Activated CD4-positive, alpha-beta T cell treated with anti-CD3 and anti-CD28 coated beads for 1 hour (primary cell): ENCODE measurements around the gene DENND2A.
"Not testable (repeated sequence)": the region's sequence is repeated elsewhere in the genome, so short reads cannot be mapped to it uniquely, and the experiment has no call there.

Experiments
- DNase-seq: peaks from one replicate; pipeline ENCODE4 v3.0.0-alpha.2; 2020

The DENND2A gene

DNA sequence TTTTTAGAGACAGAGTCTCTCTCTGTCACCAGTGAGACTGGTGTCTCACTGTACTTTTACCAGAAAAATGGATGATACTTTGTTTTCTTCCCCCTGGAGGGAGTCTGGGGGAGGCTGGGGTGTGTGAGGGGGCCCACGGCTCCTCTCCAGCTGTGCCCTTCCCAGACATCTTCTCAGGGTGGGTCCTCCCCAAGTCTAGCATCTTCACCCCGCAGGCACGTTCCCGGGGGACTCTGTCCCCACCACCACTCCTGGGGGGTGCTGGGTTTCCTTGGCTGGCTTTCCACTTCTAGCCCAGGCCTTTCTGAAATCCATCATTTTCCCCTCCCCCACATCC lies 99.5 kb downstream of the DENND2A start:
- no peak for DNase-seq

GRCh38 chr7:140540136-140540777 lies 100.4 kb downstream of the DENND2A start:
- no peak for DNase-seq

DNA sequence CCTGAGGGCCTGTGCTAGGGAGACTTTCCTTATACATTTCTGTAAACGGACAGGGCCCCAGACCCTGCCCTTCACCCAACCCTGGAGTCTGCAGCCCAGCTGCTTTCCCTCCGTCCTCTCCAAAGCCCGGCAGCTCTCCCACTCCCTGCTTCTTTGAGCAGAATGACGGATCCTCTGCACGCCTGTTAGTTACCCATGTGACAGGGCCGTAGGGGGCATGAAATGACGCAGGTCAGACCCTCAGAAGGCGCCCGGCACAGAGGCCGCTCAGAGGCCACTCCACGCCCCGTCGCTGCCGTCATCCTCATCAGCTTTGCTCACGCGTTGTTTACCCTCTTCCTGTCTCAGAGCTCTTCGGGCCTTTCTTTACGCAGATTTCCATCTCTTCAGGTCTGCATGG lies 101.2 kb downstream of the DENND2A start:
- DNase-seq = no peak

DNA sequence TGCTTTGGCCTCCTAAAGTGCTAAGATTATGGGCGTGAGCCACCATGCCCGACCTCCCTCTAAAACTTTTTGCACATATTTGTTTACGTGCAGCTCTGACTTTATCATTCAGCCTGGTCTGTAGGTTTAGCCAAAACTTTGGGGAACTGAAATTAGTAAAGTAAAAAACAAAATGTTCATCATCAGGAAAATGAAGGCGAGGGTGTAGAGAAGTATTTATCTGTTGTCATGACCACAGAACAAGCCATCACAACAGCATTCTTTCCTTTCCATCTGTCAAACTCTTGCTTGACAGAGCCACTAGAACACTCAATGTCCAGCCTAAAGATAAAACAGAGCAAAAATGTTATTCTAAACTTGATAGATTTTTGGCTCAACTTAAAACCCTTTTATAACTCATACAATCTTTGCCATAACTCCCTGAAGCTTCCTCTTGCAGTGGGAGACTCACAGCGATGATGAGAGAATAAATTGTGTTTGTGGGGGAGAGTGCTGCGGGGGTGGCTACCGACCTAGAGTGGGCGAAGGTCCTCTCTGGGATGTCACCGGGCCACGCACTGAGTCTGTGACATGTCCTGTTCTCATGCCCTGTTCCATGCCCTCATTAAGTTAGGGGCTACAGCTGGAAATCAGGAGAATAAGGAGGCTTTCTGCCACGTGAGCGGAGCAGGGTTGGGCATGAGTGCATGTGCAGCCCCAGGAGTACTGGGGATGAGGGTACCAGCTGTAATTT lies 102.7 kb downstream of the DENND2A start:
- no peak for DNase-seq

DNA sequence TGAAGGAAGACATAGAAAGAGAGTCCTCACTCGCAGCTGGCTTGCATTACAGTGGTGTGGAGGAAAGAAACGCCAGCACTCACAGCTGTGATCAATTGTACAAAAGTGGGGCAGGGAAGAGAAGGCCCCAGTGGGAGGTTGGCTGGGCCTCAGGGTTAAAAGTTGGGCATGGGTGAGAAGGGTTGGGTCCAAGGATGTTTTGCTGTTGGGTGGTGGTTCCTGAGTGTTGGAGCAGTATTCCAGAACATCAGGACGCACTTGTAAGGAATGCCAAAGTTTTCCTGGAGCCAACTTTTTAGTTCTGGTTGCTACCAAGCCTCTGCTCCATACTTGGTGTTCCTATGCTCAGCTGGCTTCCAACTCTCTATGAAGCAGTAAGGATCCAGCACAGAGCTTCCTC lies 105.9 kb downstream of the DENND2A start:
- DNase-seq = no peak

- no peak for DNase-seq
Observed at GRCh38 chr7:140533394-140533872, 107.2 kb downstream of the DENND2A start.

- DNase-seq = not testable (repeated sequence)
Observed at GRCh38 chr7:140529428-140529827, 111.2 kb downstream of the DENND2A start.

DNA sequence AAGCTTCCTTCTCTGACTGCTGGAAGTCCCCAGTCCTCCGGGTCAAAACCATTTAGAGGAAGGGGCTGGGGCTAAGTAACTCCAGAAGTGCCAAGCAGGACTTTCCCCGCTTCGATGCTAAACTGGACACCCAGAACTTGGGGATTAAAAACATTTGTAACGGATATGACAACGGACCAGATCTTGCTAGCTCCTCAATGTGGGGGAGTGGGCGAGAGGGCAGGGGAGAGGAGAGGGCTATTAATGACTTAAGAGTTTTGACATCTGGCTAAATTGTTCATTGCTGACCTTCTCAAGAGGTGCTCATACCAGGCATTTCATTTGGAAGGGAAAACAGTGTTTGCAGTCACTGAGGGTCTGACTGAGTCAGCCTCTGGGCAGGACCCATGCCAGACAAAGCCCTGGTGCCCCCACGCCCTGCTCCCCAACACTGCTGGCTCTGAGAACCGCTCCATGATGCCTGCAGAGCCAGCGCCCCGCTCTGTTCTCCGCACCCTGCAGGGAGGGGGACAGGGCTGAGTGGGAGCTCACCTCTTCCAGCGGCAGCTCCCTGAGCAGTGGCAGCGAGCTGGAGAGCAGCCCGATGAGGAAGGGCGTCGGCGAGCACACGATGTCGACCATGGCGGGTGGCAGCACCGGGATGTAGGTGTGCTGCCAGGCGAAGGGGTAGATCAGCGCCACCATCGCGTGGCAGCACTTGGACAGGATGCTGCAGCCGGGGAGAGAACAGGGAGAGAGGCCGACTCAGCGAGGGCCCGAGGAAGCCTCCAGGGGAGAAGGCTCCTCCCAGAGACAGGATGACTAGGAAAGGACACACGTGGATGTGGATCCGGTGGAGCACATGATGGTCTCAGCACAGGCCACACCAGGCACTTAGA lies 113.6 kb downstream of the DENND2A start:
- DNase-seq = no peak

GRCh38 chr7:140526214-140526613 lies 114.4 kb downstream of the DENND2A start:
- DNase-seq = no peak

DNA sequence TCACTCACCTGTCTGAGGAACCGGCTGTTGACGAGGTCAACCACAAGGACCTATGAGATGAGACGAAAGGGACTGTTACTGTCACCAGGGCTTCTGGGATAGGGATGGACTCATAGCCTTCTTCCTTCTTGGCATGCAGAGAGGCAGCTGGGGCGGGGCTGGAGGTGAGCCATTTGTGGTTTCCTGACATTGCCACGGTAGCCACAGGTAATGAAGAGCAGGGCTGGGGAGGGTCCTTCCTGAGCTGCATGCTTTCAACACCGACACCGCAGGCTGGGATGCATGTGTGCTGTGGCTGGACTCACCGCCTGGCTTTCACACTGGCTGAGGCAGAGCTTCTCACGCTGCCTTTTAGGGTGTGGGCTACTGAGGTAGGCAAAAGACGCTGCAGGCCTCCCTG lies 114.9 kb downstream of the DENND2A start:
- no peak for DNase-seq

- no peak for DNase-seq
Observed at GRCh38 chr7:140521421-140521820, 119.2 kb downstream of the DENND2A start.

DNA sequence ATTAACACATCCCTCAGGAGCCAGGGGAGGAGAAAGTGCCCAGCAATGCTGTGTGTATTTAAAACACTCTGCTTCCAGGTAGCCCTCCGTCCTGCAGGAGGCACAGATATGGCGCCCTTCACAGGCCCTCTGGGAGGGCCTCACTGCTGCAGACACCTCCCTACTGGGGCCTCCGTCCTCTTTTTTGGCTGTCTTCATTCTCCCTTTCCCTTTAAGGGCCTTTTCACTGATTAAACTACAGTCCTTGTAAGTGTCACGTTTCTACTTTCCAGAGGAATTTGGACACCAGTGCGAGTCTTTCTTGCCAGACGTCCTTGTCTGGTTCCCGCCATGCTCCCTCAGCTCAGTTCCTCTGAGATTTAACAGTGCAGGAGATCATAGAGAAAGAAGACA lies 121.6 kb downstream of the DENND2A start:
- DNase-seq = no peak

DNA sequence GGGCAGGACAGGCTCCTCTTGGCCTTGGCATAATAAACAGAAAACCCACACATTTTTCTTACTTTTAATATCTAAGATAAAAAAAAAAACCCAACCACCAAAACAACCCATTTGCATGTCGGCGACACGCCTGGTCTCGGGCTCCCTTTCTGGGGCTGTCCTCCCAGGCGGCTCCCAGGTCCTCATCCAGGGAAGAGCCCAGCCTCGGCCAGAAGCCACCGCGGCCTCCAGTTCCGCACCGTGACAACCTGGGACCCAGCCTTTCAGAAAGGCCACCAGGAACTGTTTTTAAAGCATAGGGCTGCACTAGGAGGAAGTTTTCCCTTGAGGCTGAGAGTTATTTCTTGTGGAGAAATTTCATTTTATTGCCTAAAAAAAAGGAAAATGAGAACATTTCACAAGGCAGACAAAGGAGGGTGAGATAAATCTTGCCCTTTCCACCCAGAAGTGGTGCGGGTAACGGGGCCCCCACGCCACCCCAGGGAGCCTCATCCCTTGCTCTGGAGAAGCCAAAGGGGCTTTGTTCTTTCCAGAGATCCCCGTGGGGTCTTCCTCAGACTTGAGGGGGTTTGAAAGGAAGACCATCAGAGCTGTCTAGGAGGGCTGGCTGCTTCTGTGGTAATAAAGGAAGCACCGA lies 122.1 kb downstream of the DENND2A start:
- no peak for DNase-seq

DNA sequence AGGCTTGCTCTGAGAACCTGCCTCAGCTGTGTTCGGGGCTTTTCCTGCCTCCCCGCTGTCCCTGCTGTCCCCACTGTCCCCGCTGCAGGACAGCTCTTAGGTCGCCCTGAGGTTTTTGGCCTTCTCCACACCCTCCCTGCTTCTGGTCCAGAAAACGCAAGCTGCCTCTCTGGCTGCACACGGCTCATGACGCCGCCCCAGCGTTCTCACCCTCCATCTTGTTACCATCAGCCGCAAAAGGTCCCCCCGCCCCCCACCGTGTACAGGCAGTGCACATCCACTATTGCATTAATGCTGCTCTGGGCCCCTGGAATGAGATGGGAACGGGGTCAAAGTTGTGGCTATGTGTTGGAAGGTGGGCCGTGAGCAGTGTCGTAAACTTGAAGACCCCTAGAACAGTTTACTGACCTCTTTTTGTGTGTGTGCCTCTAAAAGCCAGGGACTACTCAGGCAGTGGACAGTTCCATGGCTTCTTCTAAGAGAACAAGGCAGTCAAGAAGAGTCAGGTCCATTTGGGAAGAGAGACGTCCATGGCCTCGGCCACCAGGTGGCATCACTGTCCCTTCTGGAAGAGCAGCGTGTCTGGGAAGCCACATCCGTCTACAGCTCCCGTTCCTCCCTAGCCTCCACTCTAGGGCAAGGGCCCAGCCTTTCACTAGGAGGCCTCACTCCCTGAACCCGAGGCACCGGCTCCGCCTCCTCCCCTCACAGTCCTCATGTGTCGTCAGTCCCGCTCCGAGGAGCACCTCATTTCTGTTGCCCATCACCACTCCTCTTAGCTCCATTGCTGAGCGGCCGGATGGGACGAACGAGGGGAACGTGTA lies 122.9 kb downstream of the DENND2A start:
- peak; percentile 45 for DNase-seq

DNA sequence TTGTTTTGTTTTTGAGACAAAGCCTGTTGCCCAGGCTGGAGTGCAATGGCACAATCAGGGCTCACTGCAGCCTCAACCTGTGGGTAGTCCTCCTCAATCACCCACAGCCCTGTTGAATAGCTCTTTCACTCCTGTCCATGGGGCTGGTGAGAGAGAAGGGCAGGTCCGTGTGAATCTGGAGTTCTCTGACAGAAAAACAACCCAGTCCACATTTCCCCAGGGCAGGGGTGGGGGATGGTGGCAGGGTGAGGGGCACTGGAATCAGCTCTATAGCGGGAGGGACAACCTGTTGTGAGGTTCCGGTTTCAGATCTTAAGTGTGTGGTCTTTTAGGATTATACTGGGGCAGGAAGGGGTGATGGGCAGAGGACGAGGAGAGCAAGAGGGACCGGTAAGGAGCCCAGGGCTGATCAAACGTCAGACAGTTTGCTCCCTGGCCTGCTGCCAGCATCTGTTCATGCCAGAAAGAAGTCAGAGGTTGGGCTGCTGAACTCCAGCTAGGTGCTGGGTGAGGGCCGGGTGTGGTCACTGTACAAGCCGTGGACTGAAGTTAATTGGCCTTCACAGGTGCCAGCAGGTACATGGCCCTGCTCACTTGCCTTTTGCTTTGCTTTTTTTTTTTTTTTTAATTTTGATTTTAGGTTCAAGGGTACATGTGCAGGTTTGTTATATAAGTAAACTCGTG lies 128.2 kb downstream of the DENND2A start:
- no peak for DNase-seq

GRCh38 chr7:140509789-140510188 lies 130.8 kb downstream of the DENND2A start:
- no peak for DNase-seq

DNA sequence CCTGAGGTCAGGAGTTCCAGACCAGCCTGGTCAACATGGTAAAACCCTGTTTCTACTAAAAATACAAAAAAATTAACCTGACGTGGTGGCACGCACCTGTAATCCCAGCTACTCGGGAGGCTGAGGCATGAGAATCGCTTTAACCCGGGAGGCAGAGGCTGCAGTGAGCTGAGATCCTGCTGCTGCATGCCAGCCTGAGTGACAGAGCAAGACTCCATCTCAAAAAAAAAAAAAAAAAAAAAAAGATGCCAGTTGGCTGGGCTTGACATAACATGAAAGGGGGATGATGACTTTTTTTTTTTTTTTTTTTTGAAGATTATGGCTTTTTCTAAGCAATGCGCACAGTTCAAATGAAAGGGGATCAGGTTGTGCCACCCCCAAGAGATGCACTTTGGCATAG lies 133.1 kb downstream of the DENND2A start:
- not testable (repeated sequence) for DNase-seq

DNA sequence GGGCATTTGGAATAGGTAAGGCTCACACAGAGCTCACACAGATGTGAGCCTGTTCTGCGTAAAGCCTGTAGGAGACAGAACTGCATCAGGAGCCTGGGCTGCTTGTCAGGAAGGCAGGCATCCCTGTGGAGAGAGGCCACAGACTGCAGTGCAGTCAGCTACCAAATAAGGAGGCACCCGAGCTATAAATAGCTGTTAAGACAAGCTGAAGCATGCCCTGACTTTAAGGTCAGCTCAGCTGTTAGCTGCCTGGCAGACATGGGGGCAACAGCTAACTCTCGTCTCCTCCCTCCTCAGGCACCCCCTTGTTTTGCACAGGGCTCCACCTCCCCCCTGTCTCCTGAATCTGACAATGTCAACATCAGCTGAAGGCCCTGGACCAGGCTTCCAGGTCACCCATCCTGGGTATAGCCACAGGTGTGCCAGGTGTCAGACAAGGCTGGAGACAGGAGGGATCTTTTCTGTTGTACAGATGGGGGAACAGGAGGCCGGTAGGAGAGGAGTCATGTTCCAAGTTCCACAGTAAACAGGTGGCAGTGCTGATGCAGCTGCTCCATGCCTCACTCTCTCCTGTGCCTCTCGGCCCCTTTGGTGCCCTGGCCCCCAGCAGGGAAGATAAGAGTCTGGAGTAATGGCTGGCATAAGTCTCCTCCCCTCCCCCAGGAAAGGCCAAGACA lies 133.7 kb downstream of the DENND2A start:
- no peak for DNase-seq

- no peak for DNase-seq
Observed at GRCh38 chr7:140501966-140502365, 138.6 kb downstream of the DENND2A start.

- not testable (repeated sequence) for DNase-seq
Observed at GRCh38 chr7:140497807-140498206, 142.8 kb downstream of the DENND2A start.

GRCh38 chr7:140497241-140497769 lies 143.3 kb downstream of the DENND2A start:
- DNase-seq = no peak
